Astrocyte (in vitro differentiated cells and primary cell): ENCODE measurements around the gene NF2.

Experiments used
- EZH2 ChIP-seq: IDR thresholded peaks from 2 replicates; pipeline ENCODE4 v1.6.1; 2012; ENCODE audit warnings: mild to moderate bottlenecking, low read length, inconsistent platforms; ENCODE audit not compliant: insufficient read depth
- TF ChIP-seq, protein P1 (sequence below): IDR thresholded peaks from 2 replicates; pipeline ENCODE4 v1.5.1; 2011; ENCODE audit warnings: low read depth, mild to moderate bottlenecking, inconsistent platforms, low read length, moderate library complexity; ENCODE audit not compliant: insufficient read depth

DNA sequence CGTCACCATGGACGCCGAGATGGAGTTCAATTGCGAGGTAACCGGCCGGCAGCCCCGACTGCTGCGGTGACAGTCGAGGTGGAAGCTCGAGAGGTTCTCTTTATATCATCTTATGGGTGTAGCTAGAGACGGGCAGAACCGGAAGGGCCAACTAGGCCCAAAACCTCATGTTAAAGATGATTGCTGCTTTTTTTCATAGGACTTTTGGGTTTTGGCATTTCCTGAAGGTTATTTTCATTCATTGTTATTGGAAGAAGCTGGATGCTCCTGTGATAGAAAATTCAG is 585 bp downstream of the NF2 start:
- TF ChIP-seq, protein P1, sequence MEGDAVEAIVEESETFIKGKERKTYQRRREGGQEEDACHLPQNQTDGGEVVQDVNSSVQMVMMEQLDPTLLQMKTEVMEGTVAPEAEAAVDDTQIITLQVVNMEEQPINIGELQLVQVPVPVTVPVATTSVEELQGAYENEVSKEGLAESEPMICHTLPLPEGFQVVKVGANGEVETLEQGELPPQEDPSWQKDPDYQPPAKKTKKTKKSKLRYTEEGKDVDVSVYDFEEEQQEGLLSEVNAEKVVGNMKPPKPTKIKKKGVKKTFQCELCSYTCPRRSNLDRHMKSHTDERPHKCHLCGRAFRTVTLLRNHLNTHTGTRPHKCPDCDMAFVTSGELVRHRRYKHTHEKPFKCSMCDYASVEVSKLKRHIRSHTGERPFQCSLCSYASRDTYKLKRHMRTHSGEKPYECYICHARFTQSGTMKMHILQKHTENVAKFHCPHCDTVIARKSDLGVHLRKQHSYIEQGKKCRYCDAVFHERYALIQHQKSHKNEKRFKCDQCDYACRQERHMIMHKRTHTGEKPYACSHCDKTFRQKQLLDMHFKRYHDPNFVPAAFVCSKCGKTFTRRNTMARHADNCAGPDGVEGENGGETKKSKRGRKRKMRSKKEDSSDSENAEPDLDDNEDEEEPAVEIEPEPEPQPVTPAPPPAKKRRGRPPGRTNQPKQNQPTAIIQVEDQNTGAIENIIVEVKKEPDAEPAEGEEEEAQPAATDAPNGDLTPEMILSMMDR: no peak
- no peak for TF ChIP-seq EZH2
